ENCODE data around the gene HUNK. TPM values are rescaled to one million over a fixed set of nuclear protein-coding genes. Genes with fewer than 3 reads are reported as not detected.

The HUNK gene
- total and polyA plus RNA-seq, 2 experiments from 2014 or later = 1.6 to 5.1 TPM

- TF ChIP-seq ZNF462 (CRISPR knock-in tag; IDR thresholded peaks at IDR 0.05) (no peak), NANOG (IDR thresholded peaks at IDR 0.05; ENCODE audit: borderline replicate concordance) (no peak)
Measured at GRCh38 chr21:31941694-31942093, 68.9 kb downstream of the HUNK start (continued).

- H3K27ac ChIP-seq (ENCODE audit: low read depth) = no peak overlapping the region
- no peak overlapping the region for H3K4me3 Mint-ChIP-seq
- H3K4me2 ChIP-seq = peak overlapping the region; percentile 72
- no peaks in the 10 kb centered on the region for H3K9me3 Mint-ChIP-seq
- no peaks in the 10 kb centered on the region for H3F3A ChIP-seq (replicated peaks; ENCODE audit: low read depth)
- H3K79me2 ChIP-seq (replicated peaks; ENCODE audit: insufficient read depth) = no peaks in the 10 kb centered on the region; the same call in 1 of the 2 replicates
- H3K27ac Mint-ChIP-seq = no peak overlapping the region
- peaks cover 41% of the 10 kb centered on the region for H3K4me1 ChIP-seq (ENCODE audit: insufficient read depth)
- ATAC-seq = no peak
- no peaks in the 10 kb centered on the region for H3K27me3 ChIP-seq (ENCODE audit: insufficient read depth)
- H3K4me1 Mint-ChIP-seq = peaks cover 34% of the 10 kb centered on the region
- H3K36me3 ChIP-seq (ENCODE audit: insufficient read depth) = no peaks in the 10 kb centered on the region
- H3K4me3 ChIP-seq = 0 out of 2 replicates have a peak overlapping the region, but pooled peaks have one; percentile 18
- no peak for TF ChIP-seq ZNF114 (CRISPR knock-in tag; IDR thresholded peaks at IDR 0.05)
- no peak for TF ChIP-seq NANOG (IDR thresholded peaks at IDR 0.05; ENCODE audit: borderline replicate concordance)
- no peak for TF ChIP-seq EZH2 (IDR thresholded peaks at IDR 0.05; ENCODE audit: low read depth, unreplicated experiment)
- TF ChIP-seq ZNF331 (CRISPR knock-in tag; IDR thresholded peaks at IDR 0.05; ENCODE audit: low read depth) = no peak
- TF ChIP-seq STAT1 (IDR thresholded peaks at IDR 0.05; ENCODE audit: unreplicated experiment) = no peak
- TF ChIP-seq CREB1 (CRISPR knock-in tag; IDR thresholded peaks at IDR 0.05; ENCODE audit: low read depth) = no peak
- no peak for TF ChIP-seq POLR2AphosphoS5 (IDR thresholded peaks at IDR 0.05; ENCODE audit: low read depth)
- no peak for TF ChIP-seq ZNF462 (CRISPR knock-in tag; IDR thresholded peaks at IDR 0.05)
- no peak for TF ChIP-seq EZH2phosphoT487 (IDR thresholded peaks at IDR 0.05; ENCODE audit: unreplicated experiment)
- no peaks in the 10 kb centered on the region for H3K9me2 ChIP-seq (ENCODE audit: insufficient read depth)
- H3K27me3 Mint-ChIP-seq (ENCODE audit: insufficient read depth, low read depth, poor library complexity) = peaks cover 6% of the 10 kb centered on the region
- H3K36me3 Mint-ChIP-seq (ENCODE audit: low read depth) = peaks cover 8% of the 10 kb centered on the region; the same call in 2 of the 3 replicates
- H4K20me1 ChIP-seq (replicated peaks; ENCODE audit: insufficient read depth) = no peaks in the 10 kb centered on the region
- H2AFZ ChIP-seq = no peak overlapping the region
- no peak for DNase-seq (ENCODE audit: low spot score)
Measured at GRCh38 chr21:31943561-31943960, 70.7 kb downstream of the HUNK start.
